Measurements from ENCODE around the gene PTRH1.

- TF ChIP-seq CTCF (IDR thresholded peaks at IDR 0.05 in 4 of 5, conservative IDR thresholded peaks at IDR 0.05 in 1 of 5) = peak; percentile 43 to 50 (median 47)
- peak; percentile 58 to 78 for TF ChIP-seq POLR2A (IDR thresholded peaks at IDR 0.05)
These were observed 16.3 kb downstream of the PTRH1 start for GRCh38 chr9:127698985-127699670.
